Skeletal muscle satellite cell (primary cell): ENCODE results near the gene CALHM5. TPM values are rescaled to one million over a fixed set of nuclear protein-coding genes. Genes with fewer than 3 reads are reported as not detected.

Source experiments
- H3K27me3 ChIP-seq: 2 replicates; pipeline ENCODE4 v1.7.0; 2013; ENCODE audit warnings: low read length; ENCODE audit not compliant: control insufficient read depth, insufficient read depth
- H3K36me3 ChIP-seq: 2 replicates; pipeline ENCODE4 v1.7.0; 2013; ENCODE audit warnings: mild to moderate bottlenecking, control low read depth, low read length; ENCODE audit not compliant: insufficient read depth
- H3K4me1 ChIP-seq: 2 replicates; pipeline ENCODE4 v1.7.0; 2013; ENCODE audit warnings: low read length; ENCODE audit not compliant: control insufficient read depth, insufficient read depth
- H3K4me2 ChIP-seq: 2 replicates; pipeline ENCODE4 v1.7.0; 2013; ENCODE audit warnings: mild to moderate bottlenecking, low read length
- H3K4me3 ChIP-seq: 2 replicates; pipeline ENCODE4 v1.7.0; 2013; ENCODE audit warnings: low read length
- H3K9ac ChIP-seq: 2 replicates; pipeline ENCODE4 v1.7.0; 2013; ENCODE audit warnings: mild to moderate bottlenecking, low read depth, low read length, moderate library complexity
- H3K9me3 ChIP-seq: replicated peaks from 2 replicates; pipeline ENCODE4 v1.7.0; 2013; ENCODE audit warnings: mild to moderate bottlenecking, control low read depth, low read length
- total RNA-seq: library from RNA; depleted of rRNA; stranded (reverse); fragments of >200 nt; gene quantifications from 2 replicates; pipeline ENCODE4 v1.2.3, GENCODE V29; 2012; rRNA removed

CALHM5 gene, protein sequence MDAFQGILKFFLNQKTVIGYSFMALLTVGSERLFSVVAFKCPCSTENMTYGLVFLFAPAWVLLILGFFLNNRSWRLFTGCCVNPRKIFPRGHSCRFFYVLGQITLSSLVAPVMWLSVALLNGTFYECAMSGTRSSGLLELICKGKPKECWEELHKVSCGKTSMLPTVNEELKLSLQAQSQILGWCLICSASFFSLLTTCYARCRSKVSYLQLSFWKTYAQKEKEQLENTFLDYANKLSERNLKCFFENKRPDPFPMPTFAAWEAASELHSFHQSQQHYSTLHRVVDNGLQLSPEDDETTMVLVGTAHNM
- 2.6 and 3.0 TPM in 2 replicates for total RNA-seq

DNA sequence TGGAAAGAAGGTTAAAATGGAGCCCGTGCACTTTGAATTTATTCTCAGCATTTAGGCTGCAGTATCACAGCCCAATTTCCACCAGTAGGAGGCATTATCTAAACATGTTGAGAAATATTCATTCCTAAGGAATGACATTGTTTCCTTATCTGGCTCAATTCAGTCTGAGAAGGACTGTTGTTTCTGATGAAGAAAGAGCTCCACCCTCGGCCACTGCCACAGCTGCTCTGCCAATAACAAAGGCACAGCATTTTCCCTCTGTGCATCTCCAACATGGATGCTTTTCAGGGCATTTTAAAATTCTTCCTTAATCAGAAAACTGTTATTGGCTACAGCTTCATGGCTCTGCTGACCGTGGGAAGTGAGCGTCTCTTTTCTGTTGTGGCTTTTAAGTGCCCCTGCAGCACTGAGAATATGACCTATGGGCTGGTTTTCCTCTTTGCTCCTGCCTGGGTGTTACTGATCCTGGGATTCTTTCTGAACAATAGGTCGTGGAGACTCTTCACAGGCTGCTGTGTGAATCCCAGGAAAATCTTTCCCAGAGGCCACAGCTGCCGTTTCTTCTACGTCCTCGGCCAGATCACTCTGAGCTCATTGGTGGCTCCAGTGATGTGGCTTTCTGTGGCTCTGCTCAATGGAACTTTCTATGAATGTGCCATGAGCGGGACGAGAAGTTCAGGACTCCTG is at the start of gene CALHM5:
TSS of gene CALHM5 (plus strand) at position 216 of the 687 bp plus-strand sequence. CDS start at position 274, 58 bp downstream.
- Histone ChIP-seq H3K9ac (peak within 1 kb of the TSS; percentile 86), H3K9me3 (no peaks in the 10 kb centered on the region), H3K4me2 (peak within 1 kb of the TSS; percentile 84), H3K27me3 (no peaks in the 10 kb centered on the region), H3K4me1 (peaks cover 22% of the 10 kb centered on the region), H3K36me3 (peaks cover 9% of the 10 kb centered on the region), H3K4me3 (peak within 1 kb of the TSS; percentile 69)

DNA sequence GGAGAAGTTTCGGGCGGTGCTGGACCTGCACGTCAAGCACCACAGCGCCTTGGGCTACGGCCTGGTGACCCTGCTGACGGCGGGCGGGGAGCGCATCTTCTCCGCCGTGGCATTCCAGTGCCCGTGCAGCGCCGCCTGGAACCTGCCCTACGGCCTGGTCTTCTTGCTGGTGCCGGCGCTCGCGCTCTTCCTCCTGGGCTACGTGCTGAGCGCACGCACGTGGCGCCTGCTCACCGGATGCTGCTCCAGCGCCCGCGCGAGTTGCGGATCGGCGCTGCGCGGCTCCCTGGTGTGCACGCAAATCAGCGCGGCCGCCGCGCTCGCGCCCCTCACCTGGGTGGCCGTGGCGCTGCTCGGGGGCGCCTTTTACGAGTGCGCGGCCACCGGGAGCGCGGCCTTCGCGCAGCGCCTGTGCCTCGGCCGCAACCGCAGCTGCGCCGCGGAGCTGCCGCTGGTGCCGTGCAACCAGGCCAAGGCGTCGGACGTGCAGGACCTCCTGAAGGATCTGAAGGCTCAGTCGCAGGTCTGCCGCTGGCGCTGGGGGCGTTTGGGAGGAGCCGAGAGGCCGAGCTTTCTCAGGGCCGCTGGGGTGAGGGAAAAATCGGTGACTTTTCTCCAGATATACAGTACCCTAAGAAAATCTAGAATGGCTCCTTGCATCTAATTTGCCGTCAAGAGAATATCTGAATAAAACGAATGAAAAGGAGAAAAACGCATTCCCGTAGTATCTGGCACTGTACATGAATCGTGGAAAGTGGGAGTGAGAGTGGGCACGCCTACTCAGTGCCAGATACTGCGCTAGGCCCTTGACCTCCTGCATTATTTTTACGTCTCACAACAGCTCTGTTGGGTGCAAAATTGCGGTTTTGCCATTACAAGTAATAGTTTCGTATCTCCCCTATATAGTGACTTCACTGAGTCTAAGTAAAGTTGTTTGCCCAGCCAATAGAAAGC is 49.2 kb upstream of the CALHM5 start:
- Histone ChIP-seq H3K27me3 (peaks cover 7% of the 10 kb centered on the region), H3K4me1 (peaks cover 14% of the 10 kb centered on the region), H3K9ac (peak overlapping the region; percentile 58)

DNA sequence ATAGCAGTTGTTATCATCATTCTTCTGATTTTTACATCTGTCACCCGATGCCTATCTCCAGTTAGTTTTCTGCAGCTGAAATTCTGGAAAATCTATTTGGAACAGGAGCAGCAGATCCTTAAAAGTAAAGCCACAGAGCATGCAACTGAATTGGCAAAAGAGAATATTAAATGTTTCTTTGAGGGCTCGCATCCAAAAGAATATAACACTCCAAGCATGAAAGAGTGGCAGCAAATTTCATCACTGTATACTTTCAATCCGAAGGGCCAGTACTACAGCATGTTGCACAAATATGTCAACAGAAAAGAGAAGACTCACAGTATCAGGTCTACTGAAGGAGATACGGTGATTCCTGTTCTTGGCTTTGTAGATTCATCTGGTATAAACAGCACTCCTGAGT is 48.1 kb upstream of the CALHM5 start:
- Histone ChIP-seq H3K9me3 (no peaks in the 10 kb centered on the region), H3K4me3 (no peak overlapping the region), H3K4me2 (no peak overlapping the region), H3K36me3 (no peaks in the 10 kb centered on the region), H3K27me3 (peaks cover 7% of the 10 kb centered on the region), H3K4me1 (peaks cover 14% of the 10 kb centered on the region), H3K9ac (no peak overlapping the region)

More for the DNA sequence above, 49.2 kb upstream of the CALHM5 start:
- Histone ChIP-seq H3K36me3 (no peaks in the 10 kb centered on the region), H3K4me3 (peak overlapping the region; percentile 75), H3K4me2 (peak overlapping the region; percentile 90), H3K9me3 (no peaks in the 10 kb centered on the region)

DNA sequence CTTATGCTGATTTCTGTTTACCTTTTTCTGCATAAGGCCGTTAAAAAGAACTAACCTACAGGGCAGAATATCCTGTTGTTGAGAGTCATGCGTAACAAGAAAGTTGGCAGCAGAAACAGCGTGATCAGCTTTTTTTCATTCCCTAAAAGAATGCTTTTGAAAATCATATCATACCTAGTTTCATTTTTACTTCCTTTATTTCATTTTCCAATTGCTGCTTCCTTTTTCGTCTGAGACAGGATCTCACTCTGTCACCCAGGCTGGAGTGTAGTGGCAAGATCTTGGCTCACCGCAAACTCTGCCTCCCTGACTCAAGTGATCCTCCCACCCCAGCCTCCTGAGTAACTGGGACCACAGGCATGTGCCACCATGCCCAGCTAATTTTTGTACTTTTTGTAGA is 46.2 kb upstream of the CALHM5 start:
- no peaks in the 10 kb centered on the region for H3K9me3 ChIP-seq

DNA sequence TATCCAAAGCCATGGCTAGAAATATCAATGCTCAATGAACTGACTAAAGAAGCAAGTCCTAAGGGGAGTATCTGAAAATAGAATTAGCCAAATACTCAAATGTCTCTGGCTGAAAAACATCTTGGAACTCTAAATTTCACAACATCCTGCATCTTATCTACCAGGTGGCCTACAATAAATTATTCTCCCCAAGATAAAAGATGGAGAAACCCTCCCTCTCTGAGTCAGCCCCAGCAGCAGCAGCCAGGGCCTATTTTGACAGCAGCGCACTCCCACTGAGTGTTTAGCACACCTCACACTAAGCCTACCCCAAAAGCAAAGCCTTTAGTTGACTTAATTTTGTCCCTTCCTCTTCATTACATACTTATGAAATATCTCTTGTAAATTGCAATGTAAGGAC is 44.3 kb upstream of the CALHM5 start:
- Histone ChIP-seq H3K4me1 (peaks cover 6% of the 10 kb centered on the region), H3K4me3 (no peak overlapping the region), H3K27me3 (no peaks in the 10 kb centered on the region), H3K4me2 (no peak overlapping the region), H3K36me3 (no peaks in the 10 kb centered on the region), H3K9me3 (no peaks in the 10 kb centered on the region), H3K9ac (no peak overlapping the region)

More for the DNA sequence above, 46.2 kb upstream of the CALHM5 start:
- no peak overlapping the region for H3K9ac ChIP-seq
- H3K36me3 ChIP-seq = no peaks in the 10 kb centered on the region
- H3K4me3 ChIP-seq = no peak overlapping the region
- H3K4me2 ChIP-seq = no peak overlapping the region
- peaks cover 14% of the 10 kb centered on the region for H3K4me1 ChIP-seq
- peaks cover 4% of the 10 kb centered on the region for H3K27me3 ChIP-seq

DNA sequence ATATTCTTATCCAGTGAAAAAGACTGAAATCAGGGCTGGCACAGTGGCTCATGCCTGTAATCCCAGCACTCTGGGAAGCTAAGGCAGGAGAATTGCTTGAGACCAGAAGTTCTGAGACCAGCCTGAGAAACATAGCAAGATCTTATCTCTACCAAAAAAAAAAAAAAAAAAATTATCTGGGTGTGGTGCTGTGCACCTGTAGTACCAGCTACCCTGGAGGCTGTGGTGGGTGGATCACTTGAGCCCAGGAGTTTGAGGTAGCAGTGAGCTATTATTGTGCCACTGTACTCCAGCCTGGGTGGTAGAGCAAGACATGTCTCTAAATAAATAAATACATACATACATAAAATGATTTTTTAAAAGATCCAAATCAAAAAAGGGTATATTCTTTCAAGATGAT is 43.9 kb upstream of the CALHM5 start:
- Histone ChIP-seq H3K4me3 (no peak overlapping the region), H3K9me3 (no peaks in the 10 kb centered on the region), H3K36me3 (no peaks in the 10 kb centered on the region), H3K9ac (no peak overlapping the region), H3K4me1 (peaks cover 2% of the 10 kb centered on the region), H3K27me3 (no peaks in the 10 kb centered on the region), H3K4me2 (no peak overlapping the region)

DNA sequence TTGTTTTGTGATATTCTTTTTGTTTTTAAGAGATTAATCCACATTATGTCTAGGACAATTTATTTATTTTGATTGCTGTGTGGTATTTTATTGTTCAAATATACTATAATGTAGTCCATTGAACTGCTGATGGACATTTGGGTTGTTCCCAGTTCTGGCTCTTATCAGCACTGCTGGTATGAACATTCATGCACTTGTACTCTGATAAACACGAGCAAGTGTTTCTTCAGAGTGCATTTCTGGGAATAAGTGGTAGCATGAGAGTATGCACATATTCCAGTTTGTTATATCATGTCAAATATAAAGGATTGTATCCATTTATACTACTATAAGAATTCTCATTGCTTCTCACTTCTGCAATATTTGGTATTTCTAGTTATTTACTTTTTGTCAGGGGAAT is 43.1 kb upstream of the CALHM5 start:
- Histone ChIP-seq H3K9me3 (no peaks in the 10 kb centered on the region), H3K27me3 (no peaks in the 10 kb centered on the region), H3K4me1 (no peaks in the 10 kb centered on the region), H3K4me2 (no peak overlapping the region), H3K4me3 (no peak overlapping the region), H3K9ac (no peak overlapping the region), H3K36me3 (no peaks in the 10 kb centered on the region)

DNA sequence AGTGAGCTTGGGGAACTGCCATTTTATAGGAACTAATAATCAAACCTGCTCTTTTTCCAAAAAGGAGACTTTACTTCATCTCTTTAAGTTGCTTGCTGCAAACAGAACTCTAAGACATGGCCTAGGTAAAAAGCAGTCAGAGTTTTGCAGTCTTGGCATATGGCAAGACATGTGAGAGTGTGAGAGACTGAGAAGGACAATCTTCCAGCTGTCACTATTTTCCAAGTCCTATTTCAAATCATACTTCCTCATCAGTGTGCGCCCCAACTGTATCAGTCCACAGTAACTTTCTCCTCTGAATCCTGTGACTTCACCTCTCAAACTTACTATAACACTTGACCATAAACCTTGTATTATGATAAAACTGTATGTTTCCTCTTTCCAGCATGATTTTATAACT is 39.9 kb upstream of the CALHM5 start:
- Histone ChIP-seq H3K9ac (no peak overlapping the region), H3K36me3 (no peaks in the 10 kb centered on the region), H3K4me2 (no peak overlapping the region), H3K27me3 (no peaks in the 10 kb centered on the region), H3K9me3 (no peaks in the 10 kb centered on the region), H3K4me1 (no peaks in the 10 kb centered on the region), H3K4me3 (no peak overlapping the region)

DNA sequence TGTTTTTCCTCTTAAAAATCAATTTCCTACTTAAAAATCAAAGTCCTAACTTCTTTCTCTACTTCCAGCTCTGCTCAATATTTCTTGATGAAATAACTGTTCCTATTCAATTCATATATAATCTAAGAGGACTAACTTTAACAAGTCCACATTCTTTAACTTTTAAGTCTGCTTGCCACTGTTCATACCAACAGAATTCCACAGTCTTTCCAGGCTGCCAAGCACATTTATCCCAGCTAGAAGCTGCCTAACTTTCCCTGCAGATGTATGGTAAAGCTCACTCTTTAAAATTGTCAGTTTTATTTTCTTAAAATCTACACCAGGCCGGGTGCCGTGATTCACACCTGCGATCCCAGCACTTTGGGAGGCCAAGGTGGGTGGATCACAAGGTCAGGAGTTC is 38.7 kb upstream of the CALHM5 start:
- no peaks in the 10 kb centered on the region for H3K4me1 ChIP-seq
- H3K4me3 ChIP-seq = no peak overlapping the region
- H3K4me2 ChIP-seq = no peak overlapping the region
- H3K36me3 ChIP-seq = no peaks in the 10 kb centered on the region
- no peaks in the 10 kb centered on the region for H3K27me3 ChIP-seq
- no peak overlapping the region for H3K9ac ChIP-seq
- no peaks in the 10 kb centered on the region for H3K9me3 ChIP-seq

DNA sequence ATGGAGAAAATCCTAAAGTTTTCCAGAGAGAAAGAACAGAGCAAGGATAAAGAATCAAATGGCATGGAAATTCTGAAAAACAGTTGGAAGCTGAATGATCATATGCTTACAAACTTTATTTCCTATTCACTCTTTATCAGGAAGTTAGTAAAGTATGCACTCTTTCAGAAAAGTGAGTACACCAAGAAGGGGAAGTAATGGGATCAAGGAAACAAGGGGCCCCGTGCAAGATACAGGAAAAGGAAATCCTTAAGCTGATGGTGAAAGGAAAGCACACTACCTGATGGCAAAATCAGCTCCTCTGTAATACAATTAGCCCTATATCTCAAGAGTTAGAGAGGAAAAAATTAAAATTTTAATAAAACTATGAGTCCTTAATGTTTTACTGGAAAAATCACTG is 36.3 kb upstream of the CALHM5 start:
- Histone ChIP-seq H3K4me3 (no peak overlapping the region), H3K36me3 (no peaks in the 10 kb centered on the region), H3K4me2 (no peak overlapping the region), H3K9me3 (no peaks in the 10 kb centered on the region), H3K4me1 (no peaks in the 10 kb centered on the region), H3K27me3 (no peaks in the 10 kb centered on the region), H3K9ac (no peak overlapping the region)

DNA sequence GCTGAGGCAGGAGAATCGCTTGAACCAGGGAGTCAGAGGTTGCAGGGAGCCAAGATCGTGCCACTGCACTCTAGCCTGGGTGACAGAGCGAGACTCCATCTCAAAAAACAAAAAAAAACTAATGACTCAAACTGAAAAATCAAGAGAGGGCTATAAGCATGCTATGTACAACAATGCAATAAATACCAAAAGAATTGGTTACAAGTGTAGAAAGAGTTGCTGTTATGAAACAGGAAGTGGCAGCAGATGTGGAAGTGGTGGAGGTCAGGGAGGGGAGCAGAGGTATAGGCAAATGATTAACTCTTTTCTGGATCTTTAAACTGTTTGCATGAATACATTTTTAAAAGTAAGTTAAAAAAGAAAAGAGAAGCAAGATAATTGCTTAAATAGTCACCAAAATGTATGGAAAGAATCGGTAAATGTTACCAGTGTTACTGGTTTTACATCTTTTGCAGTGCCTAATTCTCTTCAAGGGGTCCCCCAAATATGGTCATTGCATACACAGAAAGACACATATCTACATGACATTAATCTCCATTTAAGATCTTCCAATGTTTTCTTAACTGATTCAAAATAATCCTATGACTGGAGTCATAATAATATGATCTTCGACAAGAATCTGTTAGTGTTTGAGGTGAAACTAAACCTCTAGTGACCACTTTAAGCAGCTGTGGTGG is 35.3 kb upstream of the CALHM5 start:
- Histone ChIP-seq H3K4me3 (no peak overlapping the region), H3K9ac (no peak overlapping the region), H3K27me3 (no peaks in the 10 kb centered on the region), H3K4me1 (no peaks in the 10 kb centered on the region), H3K9me3 (no peaks in the 10 kb centered on the region), H3K4me2 (no peak overlapping the region), H3K36me3 (no peaks in the 10 kb centered on the region)
